PC-9 (cell line): ENCODE data around the gene CCT3. TPM values are rescaled to one million over a fixed set of nuclear protein-coding genes. Genes with fewer than 3 reads are reported as not detected.
"Not testable (repeated sequence)": the region's sequence is repeated elsewhere in the genome, so short reads cannot be mapped to it uniquely, and the experiment has no call there.

Source experiments
- BruUV-seq: library from RNA; stranded (reverse); fragments of 400-500 nt; replicated peaks from 2 replicates; lab custom pipeline; 2021; lab: Mats Ljungman, UMichigan
- CTCF ChIA-PET: fragments of 300-600 bp; sonication (Branson Sonifier 250); formaldehyde crosslinking; loops from one replicate; lab custom pipeline; 2022; ENCODE audit warnings: antibody characterized with exemption; lab: Charles Lee
- POLR2A ChIA-PET: fragments of 300-600 bp; sonication (Branson Sonifier 250); formaldehyde crosslinking; loops from one replicate; lab custom pipeline; 2022; ENCODE audit warnings: antibody characterized with exemption; ENCODE audit not compliant: unreplicated experiment; lab: Charles Lee
- DNase-seq, 2 experiments: peaks; one replicate each; pipeline versions ENCODE4 v3.0.0 to v3.0.0-alpha.2; 2015 to 2022; ENCODE audit warnings: mixed read lengths in 1 of 2
- H2AFZ ChIP-seq: fragments of 200-600 bp; sonication (generic); 2 replicates; pipeline ENCODE4 v1.8.1; 2017; ENCODE audit warnings: antibody characterized with exemption
- H3F3A ChIP-seq: fragments of 200-600 bp; sonication (generic); 2 replicates; pipeline ENCODE4 v1.8.1; 2017; ENCODE audit warnings: antibody characterized with exemption, mild to moderate bottlenecking, low read depth; ENCODE audit not compliant: insufficient read depth
- H3K27ac ChIP-seq: fragments of 200-600 bp; sonication (generic); 2 replicates; pipeline ENCODE4 v1.6.1; 2016; ENCODE audit warnings: mixed run types
- H3K27me3 ChIP-seq: fragments of 200-600 bp; sonication (generic); 2 replicates; pipeline ENCODE4 v1.6.1; 2016; ENCODE audit warnings: low read depth, mixed run types; ENCODE audit not compliant: insufficient read depth
- H3K36me3 ChIP-seq: fragments of 200-600 bp; sonication (generic); 2 replicates; pipeline ENCODE4 v1.6.1; 2016; ENCODE audit warnings: low read depth, mixed run types
- H3K4me1 ChIP-seq: fragments of 200-600 bp; sonication (generic); replicated peaks from 2 replicates; pipeline ENCODE4 v1.6.1; 2016; ENCODE audit warnings: mixed run types; ENCODE audit not compliant: insufficient read depth
- H3K4me2 ChIP-seq: fragments of 200-600 bp; sonication (generic); 2 replicates; pipeline ENCODE4 v1.6.1; 2017; ENCODE audit warnings: mixed run types
- H3K4me3 ChIP-seq: fragments of 200-600 bp; sonication (generic); 2 replicates; pipeline ENCODE4 v1.6.1; 2016; ENCODE audit warnings: mixed run types
- H3K79me2 ChIP-seq: fragments of 200-600 bp; sonication (generic); 2 replicates; pipeline ENCODE4 v1.6.1; 2017; ENCODE audit warnings: low read depth, mixed run types
- H3K9me2 ChIP-seq: fragments of 200-600 bp; sonication (generic); 2 replicates; pipeline ENCODE4 v1.8.1; 2017; ENCODE audit warnings: mild to moderate bottlenecking; ENCODE audit not compliant: insufficient read depth
- H3K9me3 ChIP-seq: fragments of 200-600 bp; sonication (generic); 2 replicates; pipeline ENCODE4 v1.8.1; 2016; ENCODE audit warnings: low read depth; ENCODE audit not compliant: insufficient read depth
- H4K20me1 ChIP-seq: fragments of 200-600 bp; sonication (generic); 2 replicates; pipeline ENCODE4 v1.8.1; 2017; ENCODE audit not compliant: insufficient read depth
- EZH2 ChIP-seq: fragments of 200-600 bp; sonication (generic); IDR thresholded peaks from 2 replicates; pipeline ENCODE4 v1.8.0; 2017; ENCODE audit warnings: antibody characterized with exemption, low read depth
- intact Hi-C: fragments of 100-400 bp; cut with micrococcal nuclease; formaldehyde crosslinking; loops from one replicate; pipeline ENCODE4 v1.10.0; 2022; ENCODE audit not compliant: unreplicated experiment
- total RNA-seq: library from RNA; stranded (reverse); gene quantifications from 2 replicates; pipeline ENCODE4 v1.2.3, GENCODE V29; 2021
- TF ChIP-seq, protein P1 (sequence below): fragments of 200-600 bp; sonication (generic); conservative IDR thresholded peaks from 2 replicates; pipeline ENCODE4 v1.6.1; 2017; ENCODE audit warnings: mixed run types, antibody characterized with exemption, mild to moderate bottlenecking, moderate library complexity

The CCT3 gene
- total RNA-seq, 1 experiment from 2014 or later = 317 TPM

DNA sequence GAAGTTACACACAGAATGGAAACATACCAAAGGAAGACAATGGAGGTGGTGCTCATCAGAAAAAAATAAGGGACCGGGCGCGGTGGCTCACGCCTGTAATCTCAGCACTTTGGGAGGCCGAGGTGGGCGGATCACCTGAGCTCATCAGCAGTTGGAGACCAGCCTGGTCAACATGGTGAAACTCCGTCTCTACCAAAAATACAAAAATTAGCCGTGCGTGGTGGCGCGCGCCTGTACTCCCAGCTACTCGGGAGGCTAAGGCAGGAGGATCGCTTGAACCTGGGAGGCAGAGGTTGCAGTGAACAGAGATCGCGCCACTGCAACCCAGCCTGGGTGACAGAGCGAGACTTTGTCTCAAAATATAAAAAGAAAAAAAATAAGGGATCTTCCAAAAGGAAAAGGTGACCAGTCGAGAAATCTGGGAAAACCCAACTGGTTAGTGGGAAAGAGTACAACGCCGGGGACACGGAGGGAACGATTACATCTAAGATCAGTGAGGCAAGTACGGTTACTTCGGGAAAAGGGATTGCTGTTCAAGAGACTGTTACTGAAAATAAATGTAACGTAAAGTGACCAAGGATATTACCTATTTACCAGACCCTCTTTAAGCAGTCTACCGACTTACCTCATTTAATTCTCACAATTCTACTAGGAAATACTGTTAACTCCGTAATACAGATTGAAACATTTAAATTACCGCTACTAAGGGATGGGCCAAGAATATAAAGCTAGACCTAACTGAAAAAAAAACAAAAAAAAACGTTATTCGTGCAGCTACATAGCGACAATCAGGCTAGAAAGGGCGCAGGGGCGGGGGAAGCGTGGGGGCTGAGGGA, 822 bp downstream of the CCT3 start:
- H3K4me3 ChIP-seq = peak overlapping the region; percentile 100
- H4K20me1 ChIP-seq = peaks cover 37% of the 10 kb centered on the region
- H3F3A ChIP-seq = peaks cover 34% of the 10 kb centered on the region
- no peaks in the 10 kb centered on the region for H3K9me3 ChIP-seq
- peak overlapping the region; percentile 85 for H2AFZ ChIP-seq
- H3K27ac ChIP-seq = peak overlapping the region; percentile 32; the same call in 1 of the 2 replicates
- H3K4me2 ChIP-seq = peak overlapping the region; percentile 97
- H3K27me3 ChIP-seq = no peaks in the 10 kb centered on the region
- H3K36me3 ChIP-seq = peaks cover 46% of the 10 kb centered on the region
- intact Hi-C loops = no loop called here
- ChIA-PET CTCF (interaction anchor here (0.6 to 0.8 kb wide), 4 partner anchors 23 to 297 kb away, joined by 3 to 8 read pairs (median 4); no protein-coding TSS in a partner anchor), POLR2A (interaction anchor here (1.2 kb wide), 1 partner anchor 120 kb away, joined by 4 read pairs; no protein-coding TSS in a partner anchor)
- TF ChIP-seq EZH2 = no peak
- TF ChIP-seq, protein P1, sequence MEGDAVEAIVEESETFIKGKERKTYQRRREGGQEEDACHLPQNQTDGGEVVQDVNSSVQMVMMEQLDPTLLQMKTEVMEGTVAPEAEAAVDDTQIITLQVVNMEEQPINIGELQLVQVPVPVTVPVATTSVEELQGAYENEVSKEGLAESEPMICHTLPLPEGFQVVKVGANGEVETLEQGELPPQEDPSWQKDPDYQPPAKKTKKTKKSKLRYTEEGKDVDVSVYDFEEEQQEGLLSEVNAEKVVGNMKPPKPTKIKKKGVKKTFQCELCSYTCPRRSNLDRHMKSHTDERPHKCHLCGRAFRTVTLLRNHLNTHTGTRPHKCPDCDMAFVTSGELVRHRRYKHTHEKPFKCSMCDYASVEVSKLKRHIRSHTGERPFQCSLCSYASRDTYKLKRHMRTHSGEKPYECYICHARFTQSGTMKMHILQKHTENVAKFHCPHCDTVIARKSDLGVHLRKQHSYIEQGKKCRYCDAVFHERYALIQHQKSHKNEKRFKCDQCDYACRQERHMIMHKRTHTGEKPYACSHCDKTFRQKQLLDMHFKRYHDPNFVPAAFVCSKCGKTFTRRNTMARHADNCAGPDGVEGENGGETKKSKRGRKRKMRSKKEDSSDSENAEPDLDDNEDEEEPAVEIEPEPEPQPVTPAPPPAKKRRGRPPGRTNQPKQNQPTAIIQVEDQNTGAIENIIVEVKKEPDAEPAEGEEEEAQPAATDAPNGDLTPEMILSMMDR = no peak
- no TSS peak for BruUV-seq
- H3K79me2 ChIP-seq = peaks cover 54% of the 10 kb centered on the region
- H3K9me2 ChIP-seq = no peaks in the 10 kb centered on the region
- no peak for DNase-seq
- H3K4me1 ChIP-seq = peaks cover 18% of the 10 kb centered on the region

DNA sequence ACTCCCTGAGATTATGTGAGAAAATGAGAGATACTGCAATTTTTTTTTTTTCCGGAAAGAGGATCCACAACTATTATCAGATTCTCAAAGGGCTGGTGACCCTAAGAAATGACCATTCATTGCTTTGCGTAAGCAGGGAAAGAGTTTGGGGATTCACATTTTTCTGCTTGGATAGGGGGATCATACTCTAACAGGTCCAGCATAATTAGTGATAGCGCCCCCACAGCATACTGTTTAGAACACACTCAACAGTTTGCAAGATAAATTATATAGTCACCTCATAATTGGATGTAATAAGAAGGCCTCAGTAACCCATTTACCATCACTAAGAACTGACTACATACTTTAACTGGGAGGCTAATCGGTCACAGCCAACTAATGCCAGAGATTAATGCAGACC, 1.9 kb downstream of the CCT3 start:
- H3K4me2 ChIP-seq = peak overlapping the region; percentile 97
- H3K9me3 ChIP-seq = no peaks in the 10 kb centered on the region
- peaks cover 18% of the 10 kb centered on the region for H3K4me1 ChIP-seq
- DNase-seq = no peak
- H3F3A ChIP-seq = peaks cover 33% of the 10 kb centered on the region
- no TSS peak for BruUV-seq
- TF ChIP-seq EZH2 = no peak
- TF ChIP-seq, protein P1 = peak; percentile 47; the same call in 1 of the 2 replicates
- intact Hi-C loops = no loop called here
- ChIA-PET CTCF (no interaction called here), POLR2A (no interaction called here)
- H3K9me2 ChIP-seq = no peaks in the 10 kb centered on the region
- H3K4me3 ChIP-seq = peak overlapping the region; percentile 100
- no peaks in the 10 kb centered on the region for H3K27me3 ChIP-seq
- no peak overlapping the region for H3K27ac ChIP-seq
- H3K36me3 ChIP-seq = peaks cover 51% of the 10 kb centered on the region
- H2AFZ ChIP-seq = no peak overlapping the region
- peaks cover 37% of the 10 kb centered on the region for H4K20me1 ChIP-seq
- peaks cover 56% of the 10 kb centered on the region for H3K79me2 ChIP-seq

DNA sequence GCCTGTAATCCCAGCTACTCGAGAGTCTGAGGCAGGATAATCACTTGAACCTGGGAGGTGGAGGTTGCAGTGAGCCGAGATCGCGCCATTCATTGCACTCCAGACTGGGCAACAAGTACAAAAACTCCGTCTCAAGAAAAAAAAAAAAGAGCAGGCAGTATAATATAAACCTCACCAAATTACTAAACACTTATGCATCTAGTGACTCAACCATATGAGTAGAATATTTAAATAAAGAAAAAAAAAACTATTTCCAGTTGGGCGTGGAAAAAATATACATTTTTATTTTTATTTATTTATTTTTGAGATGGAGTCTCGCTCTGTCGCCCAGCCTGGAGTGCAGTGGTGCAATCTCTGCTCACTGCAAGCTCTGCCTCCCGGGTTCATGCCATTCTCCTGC, 14.9 kb downstream of the CCT3 start:
- H3K79me2 ChIP-seq, H3K9me3 ChIP-seq, intact Hi-C loops, H2AFZ ChIP-seq, H3K4me3 ChIP-seq, H3K27ac ChIP-seq, DNase-seq, H3K27me3 ChIP-seq, H3K4me2 ChIP-seq, POLR2A ChIA-PET, H3K4me1 ChIP-seq, BruUV-seq, H3K9me2 ChIP-seq: not testable (repeated sequence)
- peaks cover 36% of the 10 kb centered on the region for H4K20me1 ChIP-seq
- CTCF ChIA-PET = interaction anchor here (0.7 kb wide), 1 partner anchor 23 kb away, joined by 4 read pairs; no protein-coding TSS in a partner anchor
- H3F3A ChIP-seq = peaks cover 60% of the 10 kb centered on the region
- peaks cover 53% of the 10 kb centered on the region for H3K36me3 ChIP-seq
